NCI-H748 (cell line): ENCODE measurements around the gene SH3PXD2A.
A peak's percentile ranks its signal among the peaks of the same experiment; 100 is the strongest.

Source experiments
- DNase-seq: peaks from one replicate; lab custom pipeline; 2025; ENCODE audit not compliant: unreplicated experiment; lab: John Stamatoyannopoulos, UW

The SH3PXD2A gene

GRCh38 chr10:103630156-103630555 lies 225.2 kb downstream of the SH3PXD2A start:
- DNase-seq, result no peak

DNA sequence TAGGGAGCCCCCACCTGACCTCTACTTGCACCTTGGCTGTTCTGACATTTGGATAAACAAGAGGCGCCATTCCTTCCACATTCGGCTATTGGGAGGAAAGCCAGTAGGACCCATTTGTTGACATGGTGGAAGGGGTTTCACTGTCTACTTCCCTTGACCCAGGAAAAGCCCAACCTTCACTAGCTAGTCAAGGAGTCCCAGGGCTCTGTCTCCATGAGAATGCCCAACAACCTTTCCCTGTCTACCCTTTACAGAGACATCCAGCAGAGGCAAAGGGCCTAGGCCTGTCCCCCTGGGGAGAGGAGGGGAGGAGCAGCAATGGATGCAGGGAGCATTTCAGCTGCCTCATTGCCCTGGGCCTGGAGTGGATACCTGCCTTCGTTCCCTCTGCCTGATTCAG lies 225.8 kb downstream of the SH3PXD2A start:
- no peak for DNase-seq

DNA sequence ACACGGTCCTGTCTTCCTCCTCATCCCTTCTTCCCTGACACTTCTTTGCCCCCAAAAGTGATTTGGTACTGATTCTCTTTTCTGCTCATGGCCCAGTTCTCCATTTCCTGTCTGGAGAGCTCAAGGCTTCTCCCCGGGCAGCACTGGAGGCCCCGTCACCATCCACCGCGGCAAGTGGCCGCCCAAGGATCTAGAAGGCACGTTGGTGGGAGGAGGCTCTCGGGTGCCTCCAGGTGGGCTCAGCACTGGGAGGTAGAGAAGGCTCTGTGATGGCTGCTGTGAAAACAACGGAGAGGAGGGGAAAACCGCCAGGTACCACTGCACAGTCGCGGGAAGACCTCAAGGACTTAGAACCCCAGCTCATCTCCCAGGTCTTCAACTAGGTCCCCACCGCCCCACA lies 227.5 kb downstream of the SH3PXD2A start:
- DNase-seq, result no peak

DNA sequence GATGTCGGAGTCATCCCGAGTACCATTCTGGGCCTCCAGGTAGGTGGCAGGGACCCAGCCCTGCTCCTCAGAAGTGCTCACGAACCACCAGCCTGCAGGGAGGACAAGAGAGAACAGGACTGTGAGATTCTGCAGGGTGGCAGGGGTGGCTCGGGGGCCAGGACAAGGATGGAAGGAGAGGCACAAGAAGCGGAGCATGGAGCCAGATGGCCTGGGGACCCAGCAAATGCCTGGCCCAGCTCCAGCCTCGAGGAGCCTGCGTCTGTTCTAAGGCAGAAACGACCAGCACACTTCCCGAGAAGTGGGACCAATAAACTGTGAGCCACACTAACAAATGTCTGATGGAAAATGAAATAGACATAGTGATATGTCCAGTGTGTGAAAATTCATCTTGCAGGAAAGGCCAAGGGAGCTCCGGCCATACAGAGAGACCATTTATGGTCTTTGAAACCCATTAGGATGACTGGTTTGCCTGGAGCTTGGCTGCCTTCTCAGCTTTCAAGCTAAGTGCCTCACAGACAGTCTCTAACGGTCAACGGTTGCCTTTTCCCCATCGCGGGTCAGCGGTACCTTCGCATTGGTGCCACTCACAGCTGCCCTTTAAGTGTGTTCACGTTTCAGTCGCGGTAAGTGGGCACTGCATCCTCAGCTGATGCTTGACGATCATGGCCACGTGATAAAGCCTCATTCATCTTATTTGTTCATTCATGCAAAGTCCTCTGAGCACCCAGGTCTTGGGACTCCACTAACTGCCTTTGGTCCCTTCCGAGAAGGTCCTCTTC lies 228.1 kb downstream of the SH3PXD2A start:
- DNase-seq, result peak; percentile 13

- peak; percentile 5 for DNase-seq
Measured at GRCh38 chr10:103626178-103626577, 229.2 kb downstream of the SH3PXD2A start.

GRCh38 chr10:103622935-103623574 lies 232.3 kb downstream of the SH3PXD2A start:
- DNase-seq, result no peak

GRCh38 chr10:103622286-103622685 lies 233.1 kb downstream of the SH3PXD2A start:
- DNase-seq, result no peak

- no peak for DNase-seq
Measured at GRCh38 chr10:103621783-103622125, 233.6 kb downstream of the SH3PXD2A start.

DNA sequence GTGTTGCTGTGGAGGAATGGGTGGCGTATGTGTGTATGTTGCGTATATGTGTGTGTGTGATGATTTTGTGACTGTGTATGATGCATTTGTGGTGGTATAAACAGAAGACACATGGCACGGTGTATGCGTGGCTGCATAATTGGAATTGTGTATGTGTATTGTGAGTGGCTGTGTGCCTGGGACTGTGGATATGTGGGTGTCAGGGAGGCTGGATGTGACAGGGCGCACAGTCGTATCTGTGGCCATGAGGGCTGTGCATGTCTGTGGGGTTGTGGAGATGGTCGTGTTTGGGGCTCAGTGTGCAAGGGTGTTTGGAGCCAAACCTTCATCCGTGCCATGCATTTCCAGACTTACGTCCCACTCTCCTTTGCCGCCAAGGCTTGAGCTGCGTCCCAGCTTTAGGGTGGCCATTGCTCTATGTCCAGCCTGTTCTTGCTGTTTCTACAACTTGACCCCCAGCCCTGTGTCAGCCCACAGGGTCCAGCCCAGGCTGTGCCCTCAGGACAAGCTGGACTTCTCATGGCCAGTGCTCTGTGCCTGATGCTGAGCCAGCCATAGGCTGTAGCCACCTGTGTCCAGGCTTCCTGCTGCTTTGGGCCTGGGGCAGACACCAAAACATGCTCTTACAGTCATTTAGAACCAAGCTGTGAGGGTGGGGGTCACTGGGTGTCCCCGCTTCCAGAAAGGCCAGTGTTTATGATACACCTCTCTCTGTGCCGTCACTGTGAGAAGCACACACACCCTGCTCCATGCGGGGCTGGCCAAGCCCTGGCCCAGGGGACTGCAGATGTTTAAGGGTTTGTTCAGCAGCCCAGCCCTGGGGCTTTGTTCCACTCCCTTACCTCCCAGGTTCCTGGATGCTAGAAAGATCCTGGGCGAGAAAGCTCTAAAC lies 234.2 kb downstream of the SH3PXD2A start:
- no peak for DNase-seq

- DNase-seq, result no peak
Measured at GRCh38 chr10:103620352-103620740, 235.0 kb downstream of the SH3PXD2A start.

- no peak for DNase-seq
Measured at GRCh38 chr10:103619424-103620351, 235.7 kb downstream of the SH3PXD2A start.

GRCh38 chr10:103618575-103619423 lies 236.6 kb downstream of the SH3PXD2A start:
- no peak for DNase-seq

DNA sequence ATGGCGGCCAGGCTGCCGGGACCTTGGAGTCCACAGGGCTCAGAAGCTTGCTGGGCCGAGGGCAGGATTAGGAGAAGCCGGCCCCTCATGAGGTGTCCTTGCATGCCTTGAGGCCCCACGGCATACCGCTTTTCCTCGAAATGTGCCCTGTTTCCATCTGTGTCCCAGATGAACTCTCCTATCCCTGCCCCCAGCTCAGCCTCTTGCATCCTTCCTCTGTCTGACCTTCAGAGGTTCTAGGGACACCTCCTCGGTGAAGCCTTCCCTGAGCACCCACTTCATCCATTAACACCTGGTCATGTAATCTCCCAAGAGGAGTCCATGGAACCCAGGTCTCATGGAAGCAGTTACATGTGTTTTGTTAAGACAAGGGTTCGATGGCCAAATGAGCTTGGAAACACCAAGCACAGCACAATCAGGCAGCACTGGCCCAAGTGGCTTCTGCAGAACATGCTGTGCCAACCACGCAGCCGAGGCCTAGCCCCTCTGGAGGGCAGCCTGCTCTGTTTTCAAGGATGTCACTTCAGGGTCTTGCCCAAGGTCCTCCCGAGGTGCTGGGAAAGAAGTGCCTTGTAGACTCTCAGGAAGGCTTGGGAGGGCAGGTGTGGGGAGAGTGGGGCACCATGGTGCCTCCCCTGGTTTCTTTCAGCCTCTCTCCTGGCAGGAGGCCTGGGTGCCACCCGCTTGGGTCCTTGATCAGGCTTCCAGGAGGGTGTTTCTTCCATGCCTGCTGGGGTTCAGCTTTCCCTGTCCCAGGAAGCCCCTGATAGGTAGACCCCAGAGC lies 237.6 kb downstream of the SH3PXD2A start:
- DNase-seq, result no peak

GRCh38 chr10:103616705-103617601 lies 238.4 kb downstream of the SH3PXD2A start:
- DNase-seq, result no peak

- DNase-seq, result no peak
Measured at GRCh38 chr10:103614306-103615158, 240.8 kb downstream of the SH3PXD2A start.

- no peak for DNase-seq
Measured at GRCh38 chr10:103613616-103614015, 241.8 kb downstream of the SH3PXD2A start.
